ENCODE data around the gene PNRC2. TPM values are rescaled to one million over a fixed set of nuclear protein-coding genes. Genes with fewer than 3 reads are reported as not detected.
A peak's percentile ranks its signal among the peaks of the same experiment; 100 is the strongest.
"Not testable (repeated sequence)": the region's sequence is repeated elsewhere in the genome, so short reads cannot be mapped to it uniquely, and the experiment has no call there.

PNRC2 gene
- total RNA-seq, 4 donors from 2014 or later = 65.0 to 84.6 (median 80.0) TPM

DNA sequence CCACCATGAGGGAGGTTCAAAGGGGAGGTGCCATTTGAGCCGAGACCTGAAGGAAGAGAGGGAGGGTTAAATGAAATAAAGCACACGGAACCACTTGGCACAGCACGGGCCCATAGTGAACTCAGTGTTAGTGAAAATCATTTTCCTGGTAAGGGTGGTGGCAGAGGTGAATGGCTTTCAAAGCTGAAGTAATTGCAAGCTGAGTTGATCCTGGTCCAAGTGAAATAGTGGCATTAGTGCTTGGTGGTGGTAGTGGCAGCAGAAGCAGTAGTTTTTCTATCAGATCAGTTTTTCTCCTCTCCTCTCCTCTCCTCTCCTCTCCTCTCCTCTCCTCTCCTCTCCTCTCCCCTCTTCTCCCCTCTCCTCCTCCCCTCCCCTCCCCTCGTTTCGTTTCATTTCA is 51.0 kb downstream of the PNRC2 start:
- WGBS, 2 donors = 35 to 51% methylated on average over 3 to 5 of the region's 5 CpGs
- intact Hi-C loops (cut with DNase I; ENCODE audit: low total_unique reads) = no loop called here

GRCh38 chr1:24012878-24013277 is 53.2 kb downstream of the PNRC2 start:
- peak in 1 of 2 donors; percentile 68 for DNase-seq (ENCODE audit: low spot score in 2 of 2)
- intact Hi-C loops (cut with DNase I; ENCODE audit: low total_unique reads); H3K4me3 ChIP-seq (ENCODE audit: low read depth, poor library complexity, severe bottlenecking): not testable (repeated sequence)
- WGBS, 2 donors = 93 to 98% methylated on average over 8 of the region's 8 CpGs

More for the DNA sequence above, 51.0 kb downstream of the PNRC2 start:
- TF ChIP-seq CTCF (IDR thresholded peaks at IDR 0.05) = no peak
- TF ChIP-seq POLR2A (IDR thresholded peaks at IDR 0.05) = no peak
- no peak overlapping the region for H3K4me3 ChIP-seq (ENCODE audit: low read depth, poor library complexity, severe bottlenecking)
- peak in 1 of 2 donors; percentile 40 for DNase-seq (ENCODE audit: low spot score in 2 of 2)

MicroRNAs encoded within 50 kb of the gene (microRNA counts, 767-probe panel; counts per million panel counts)
- microRNA hsa-miR-378f = 0 to 358 counts per million in 2 donors

Small RNA genes within 50 kb of the gene (microRNA-seq; reads per million reads assigned to microRNA genes)
- gene MIR378F (ENCODE audit: borderline number of aligned reads in 1 of 2, borderline replicate concordance in 2 of 2) = 0 reads per million in 2 donors

Other genes starting within 250 kb of the PNRC2 start
- gene ELOA, start 216.4 kb upstream of the PNRC2 start, total RNA-seq = 10 to 100 TPM; 33.6 to 40.4 (median 39.9) TPM
- 100 to 1,000 TPM in 1 of 4 donors, 10 to 100 TPM in 3; 77.0 to 115 (median 85.7) TPM for gene PITHD1, start 181.4 kb upstream of the PNRC2 start, total RNA-seq
- 10 to 100 TPM; 57.6 to 76.0 (median 66.7) TPM for gene LYPLA2, start 168.7 kb upstream of the PNRC2 start, total RNA-seq
- 10 to 100 TPM; 12.8 to 39.3 (median 29.5) TPM for gene GALE, start 159.1 kb upstream of the PNRC2 start, total RNA-seq
- 10 to 100 TPM; 30.9 to 44.9 (median 36.0) TPM for gene HMGCL, start 134.4 kb upstream of the PNRC2 start, total RNA-seq
- gene FUCA1, start 91.5 kb upstream of the PNRC2 start, total RNA-seq = 10 to 100 TPM; 11.6 to 23.5 (median 18.7) TPM
- not detected for gene CNR2, start 46.5 kb upstream of the PNRC2 start, total RNA-seq
- gene SRSF10, start 20.5 kb downstream of the PNRC2 start, total RNA-seq = 10 to 100 TPM; 41.3 to 68.3 (median 47.4) TPM
- gene MYOM3, start 152.3 kb downstream of the PNRC2 start, total RNA-seq = 1 to 10 TPM; 1.5 to 1.9 (median 1.7) TPM
- 10 to 100 TPM; 34.7 to 53.1 (median 45.9) TPM for gene IL22RA1, start 183.3 kb downstream of the PNRC2 start, total RNA-seq
- gene IFNLR1, start 227.5 kb downstream of the PNRC2 start, total RNA-seq = 10 to 100 TPM; 10.4 to 16.4 (median 14.4) TPM

Data from lower leg skin (tissue), 4 donors.